ENCODE measurements around the gene HSPA5.
"Not testable (repeated sequence)": the region's sequence is repeated elsewhere in the genome, so short reads cannot be mapped to it uniquely, and the experiment has no call there.

DNA sequence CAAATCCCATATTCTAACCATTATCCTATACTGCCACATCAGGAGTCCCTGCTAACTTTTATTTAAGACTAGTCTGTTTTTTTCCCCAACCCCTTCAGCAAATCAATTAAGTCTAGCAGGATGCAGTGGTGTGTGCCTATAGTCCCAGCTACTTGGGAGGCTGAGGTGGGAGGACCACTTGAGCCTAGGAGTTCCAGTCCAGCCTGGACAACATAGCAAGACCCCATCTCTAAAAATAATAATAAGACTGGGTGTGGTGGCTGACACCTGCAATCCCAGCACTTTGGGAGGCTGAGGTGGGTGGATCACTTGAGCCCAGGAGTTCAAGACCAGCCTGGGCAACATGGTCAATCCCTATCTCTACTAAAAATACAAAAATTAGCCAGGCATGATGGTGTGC is 16.3 kb downstream of the HSPA5 start:
- TF ChIP-seq EP300, POLR2AphosphoS5 (IDR thresholded peaks at IDR 0.05): not testable (repeated sequence)
- TF ChIP-seq, protein P1, sequence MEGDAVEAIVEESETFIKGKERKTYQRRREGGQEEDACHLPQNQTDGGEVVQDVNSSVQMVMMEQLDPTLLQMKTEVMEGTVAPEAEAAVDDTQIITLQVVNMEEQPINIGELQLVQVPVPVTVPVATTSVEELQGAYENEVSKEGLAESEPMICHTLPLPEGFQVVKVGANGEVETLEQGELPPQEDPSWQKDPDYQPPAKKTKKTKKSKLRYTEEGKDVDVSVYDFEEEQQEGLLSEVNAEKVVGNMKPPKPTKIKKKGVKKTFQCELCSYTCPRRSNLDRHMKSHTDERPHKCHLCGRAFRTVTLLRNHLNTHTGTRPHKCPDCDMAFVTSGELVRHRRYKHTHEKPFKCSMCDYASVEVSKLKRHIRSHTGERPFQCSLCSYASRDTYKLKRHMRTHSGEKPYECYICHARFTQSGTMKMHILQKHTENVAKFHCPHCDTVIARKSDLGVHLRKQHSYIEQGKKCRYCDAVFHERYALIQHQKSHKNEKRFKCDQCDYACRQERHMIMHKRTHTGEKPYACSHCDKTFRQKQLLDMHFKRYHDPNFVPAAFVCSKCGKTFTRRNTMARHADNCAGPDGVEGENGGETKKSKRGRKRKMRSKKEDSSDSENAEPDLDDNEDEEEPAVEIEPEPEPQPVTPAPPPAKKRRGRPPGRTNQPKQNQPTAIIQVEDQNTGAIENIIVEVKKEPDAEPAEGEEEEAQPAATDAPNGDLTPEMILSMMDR (IDR thresholded peaks at IDR 0.05) = not testable (repeated sequence)
